SK-N-SH treated with all-trans-retinoic acid at 6 μM for 48 hours (cell line): ENCODE measurements around the gene ZCWPW2.
A peak's percentile ranks its signal among the peaks of the same experiment; 100 is the strongest.

Source experiments
- ATAC-seq: fragments of 200-7000 bp; cut with Tn5 transposase; 3 replicates; pipeline ENCODE4 v1.9.1; 2020; ENCODE audit warnings: mild to moderate bottlenecking, moderate library complexity
- ARNTL ChIP-seq: fragments of 450-650 bp; formaldehyde crosslinking; IDR thresholded peaks from 2 replicates; pipeline ENCODE4 v1.5.0; 2020; ENCODE audit warnings: low read depth, mild to moderate bottlenecking, moderate library complexity, borderline replicate concordance
- BACH2 ChIP-seq: fragments of 250-450 bp; sonication (Bioruptor Pico); IDR thresholded peaks from 2 replicates; pipeline ENCODE4 v1.9.0; 2021; ENCODE audit warnings: mild to moderate bottlenecking, borderline replicate concordance
- CSDC2 ChIP-seq: fragments of 250-450 bp; sonication (Bioruptor Pico); IDR thresholded peaks from 2 replicates; pipeline ENCODE4 v1.5.0; 2020; ENCODE audit warnings: mild to moderate bottlenecking, moderate library complexity
- ESRRG ChIP-seq: fragments of 250-450 bp; sonication (Bioruptor Pico); IDR thresholded peaks from 2 replicates; pipeline ENCODE4 v1.6.1; 2021; ENCODE audit warnings: mild to moderate bottlenecking
- GLIS3 ChIP-seq: fragments of 250-450 bp; sonication (Bioruptor Pico); IDR thresholded peaks from 2 replicates; pipeline ENCODE4 v1.5.0; 2020; ENCODE audit warnings: mild to moderate bottlenecking, moderate library complexity
- ISL1 ChIP-seq: fragments of 250-450 bp; sonication (Bioruptor Pico); IDR thresholded peaks from 2 replicates; pipeline ENCODE4 v2.1.2; 2022; ENCODE audit warnings: mild to moderate bottlenecking, moderate library complexity
- OSR1 ChIP-seq: fragments of 250-450 bp; sonication (Bioruptor Pico); IDR thresholded peaks from 2 replicates; pipeline ENCODE4 v1.8.0; 2022; ENCODE audit warnings: moderate library complexity, mild to moderate bottlenecking, inconsistent platforms
- PPARA ChIP-seq: fragments of 250-450 bp; sonication (Bioruptor Pico); IDR thresholded peaks from 2 replicates; pipeline ENCODE4 v1.5.0; 2020; ENCODE audit warnings: mild to moderate bottlenecking, borderline replicate concordance
- RARB ChIP-seq: fragments of 250-450 bp; sonication (Bioruptor Pico); IDR thresholded peaks from 2 replicates; pipeline ENCODE4 v1.8.0; 2021; ENCODE audit warnings: mild to moderate bottlenecking, moderate library complexity
- SNAI2 ChIP-seq: fragments of 250-450 bp; sonication (Bioruptor Pico); IDR thresholded peaks from 2 replicates; pipeline ENCODE4 v1.5.0; 2020; ENCODE audit warnings: mild to moderate bottlenecking, moderate library complexity
- TCF4 ChIP-seq: fragments of 250-450 bp; sonication (Bioruptor Pico); IDR thresholded peaks from 2 replicates; pipeline ENCODE4 v1.8.0; 2021; ENCODE audit warnings: mild to moderate bottlenecking, moderate library complexity, borderline replicate concordance
- TOX ChIP-seq: fragments of 250-450 bp; sonication (Bioruptor Pico); IDR thresholded peaks from 2 replicates; pipeline ENCODE4 v1.8.0; 2021; ENCODE audit warnings: mild to moderate bottlenecking, moderate library complexity, borderline replicate concordance
- ZC3H10 ChIP-seq: fragments of 250-450 bp; sonication (Bioruptor Pico); IDR thresholded peaks from 2 replicates; pipeline ENCODE4 v1.5.1; 2021; ENCODE audit warnings: mild to moderate bottlenecking, moderate library complexity
- ZFP30 ChIP-seq: fragments of 450-650 bp; formaldehyde crosslinking; IDR thresholded peaks from 2 replicates; pipeline ENCODE4 v1.5.0; 2022; ENCODE audit warnings: mild to moderate bottlenecking, moderate library complexity
- ZNF565 ChIP-seq: fragments of 450-650 bp; formaldehyde crosslinking; conservative IDR thresholded peaks from 2 replicates; pipeline ENCODE4 v1.5.0; 2020; ENCODE audit warnings: low read depth, mild to moderate bottlenecking, moderate library complexity
- TF ChIP-seq, protein P1 (sequence below): fragments of 250-450 bp; sonication (Bioruptor Pico); IDR thresholded peaks from 2 replicates; pipeline ENCODE4 v1.8.0; 2021; ENCODE audit warnings: low read depth, mild to moderate bottlenecking, moderate library complexity, borderline replicate concordance
- TF ChIP-seq, protein P2 (sequence below): fragments of 250-450 bp; sonication (Bioruptor Pico); IDR thresholded peaks from 2 replicates; pipeline ENCODE4 v1.8.0; 2020; ENCODE audit warnings: mild to moderate bottlenecking, moderate library complexity, borderline replicate concordance
- TF ChIP-seq, protein P3 (sequence below): fragments of 250-450 bp; sonication (Bioruptor Pico); IDR thresholded peaks from 2 replicates; pipeline ENCODE4 v1.5.1; 2020; ENCODE audit warnings: low read depth, mild to moderate bottlenecking, moderate library complexity
- TF ChIP-seq, protein P4 (sequence below): fragments of 250-450 bp; sonication (Bioruptor Pico); IDR thresholded peaks from 2 replicates; pipeline ENCODE4 v1.5.1; 2021; ENCODE audit warnings: mild to moderate bottlenecking, moderate library complexity

The ZCWPW2 gene

DNA sequence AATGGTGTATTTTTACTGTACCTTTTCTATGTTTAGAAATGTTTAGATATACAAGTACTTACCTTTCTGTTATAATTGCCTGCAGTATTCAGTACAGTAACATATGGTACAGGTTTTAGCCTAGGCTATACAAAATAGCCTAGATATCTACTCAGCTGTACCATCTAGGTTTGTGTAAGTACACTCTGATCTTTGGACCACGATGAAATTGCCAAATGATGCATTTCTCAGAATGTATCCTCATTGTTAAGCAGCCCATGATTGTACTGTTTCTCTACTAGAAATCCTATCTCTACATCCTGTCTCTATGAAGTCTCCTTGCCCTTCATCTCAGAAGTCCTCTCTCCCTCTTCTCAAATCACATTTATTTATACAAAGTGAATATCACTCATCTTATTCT, 32.8 kb upstream of the ZCWPW2 start (continued):
- TF ChIP-seq, protein P1, sequence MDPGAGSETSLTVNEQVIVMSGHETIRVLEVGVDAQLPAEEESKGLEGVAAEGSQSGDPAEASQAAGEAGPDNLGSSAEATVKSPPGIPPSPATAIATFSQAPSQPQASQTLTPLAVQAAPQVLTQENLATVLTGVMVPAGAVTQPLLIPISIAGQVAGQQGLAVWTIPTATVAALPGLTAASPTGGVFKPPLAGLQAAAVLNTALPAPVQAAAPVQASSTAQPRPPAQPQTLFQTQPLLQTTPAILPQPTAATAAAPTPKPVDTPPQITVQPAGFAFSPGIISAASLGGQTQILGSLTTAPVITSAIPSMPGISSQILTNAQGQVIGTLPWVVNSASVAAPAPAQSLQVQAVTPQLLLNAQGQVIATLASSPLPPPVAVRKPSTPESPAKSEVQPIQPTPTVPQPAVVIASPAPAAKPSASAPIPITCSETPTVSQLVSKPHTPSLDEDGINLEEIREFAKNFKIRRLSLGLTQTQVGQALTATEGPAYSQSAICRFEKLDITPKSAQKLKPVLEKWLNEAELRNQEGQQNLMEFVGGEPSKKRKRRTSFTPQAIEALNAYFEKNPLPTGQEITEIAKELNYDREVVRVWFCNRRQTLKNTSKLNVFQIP (CRISPR knock-in tag) = no peak
- no peak for TF ChIP-seq TOX (CRISPR knock-in tag)
- TF ChIP-seq GLIS3 (CRISPR knock-in tag) = no peak

DNA sequence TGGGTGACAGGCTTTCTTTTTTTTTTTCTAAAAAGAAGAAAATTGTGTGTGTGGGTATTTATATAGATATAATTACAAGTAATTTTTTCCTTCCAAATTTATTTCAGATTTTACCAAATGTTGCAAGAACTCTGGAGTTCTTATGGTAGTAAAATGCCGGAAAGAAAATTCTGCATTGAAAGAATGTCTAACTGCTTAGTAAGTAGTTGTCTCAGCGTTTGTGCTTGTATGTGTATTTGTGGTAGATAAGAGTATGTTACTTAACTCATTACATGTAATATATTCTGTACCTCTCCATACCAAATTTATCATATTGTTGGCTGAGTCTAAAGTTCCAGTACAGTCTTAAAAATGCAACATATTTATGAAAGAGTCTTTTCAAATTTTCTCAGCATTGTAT, 32.3 kb upstream of the ZCWPW2 start:
- ATAC-seq = no peak
- TF ChIP-seq ARNTL (CRISPR knock-in tag) (no peak), ISL1 (CRISPR knock-in tag) (no peak), OSR1 (no peak), GLIS3 (CRISPR knock-in tag) (no peak), CSDC2 (no peak), ZC3H10 (no peak), ZFP30 (CRISPR knock-in tag) (no peak), TCF4 (no peak), SNAI2 (CRISPR knock-in tag) (no peak)
- TF ChIP-seq, protein P1 (CRISPR knock-in tag) = no peak
- TF ChIP-seq, protein P2, sequence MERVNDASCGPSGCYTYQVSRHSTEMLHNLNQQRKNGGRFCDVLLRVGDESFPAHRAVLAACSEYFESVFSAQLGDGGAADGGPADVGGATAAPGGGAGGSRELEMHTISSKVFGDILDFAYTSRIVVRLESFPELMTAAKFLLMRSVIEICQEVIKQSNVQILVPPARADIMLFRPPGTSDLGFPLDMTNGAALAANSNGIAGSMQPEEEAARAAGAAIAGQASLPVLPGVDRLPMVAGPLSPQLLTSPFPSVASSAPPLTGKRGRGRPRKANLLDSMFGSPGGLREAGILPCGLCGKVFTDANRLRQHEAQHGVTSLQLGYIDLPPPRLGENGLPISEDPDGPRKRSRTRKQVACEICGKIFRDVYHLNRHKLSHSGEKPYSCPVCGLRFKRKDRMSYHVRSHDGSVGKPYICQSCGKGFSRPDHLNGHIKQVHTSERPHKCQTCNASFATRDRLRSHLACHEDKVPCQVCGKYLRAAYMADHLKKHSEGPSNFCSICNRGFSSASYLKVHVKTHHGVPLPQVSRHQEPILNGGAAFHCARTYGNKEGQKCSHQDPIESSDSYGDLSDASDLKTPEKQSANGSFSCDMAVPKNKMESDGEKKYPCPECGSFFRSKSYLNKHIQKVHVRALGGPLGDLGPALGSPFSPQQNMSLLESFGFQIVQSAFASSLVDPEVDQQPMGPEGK = no peak

DNA sequence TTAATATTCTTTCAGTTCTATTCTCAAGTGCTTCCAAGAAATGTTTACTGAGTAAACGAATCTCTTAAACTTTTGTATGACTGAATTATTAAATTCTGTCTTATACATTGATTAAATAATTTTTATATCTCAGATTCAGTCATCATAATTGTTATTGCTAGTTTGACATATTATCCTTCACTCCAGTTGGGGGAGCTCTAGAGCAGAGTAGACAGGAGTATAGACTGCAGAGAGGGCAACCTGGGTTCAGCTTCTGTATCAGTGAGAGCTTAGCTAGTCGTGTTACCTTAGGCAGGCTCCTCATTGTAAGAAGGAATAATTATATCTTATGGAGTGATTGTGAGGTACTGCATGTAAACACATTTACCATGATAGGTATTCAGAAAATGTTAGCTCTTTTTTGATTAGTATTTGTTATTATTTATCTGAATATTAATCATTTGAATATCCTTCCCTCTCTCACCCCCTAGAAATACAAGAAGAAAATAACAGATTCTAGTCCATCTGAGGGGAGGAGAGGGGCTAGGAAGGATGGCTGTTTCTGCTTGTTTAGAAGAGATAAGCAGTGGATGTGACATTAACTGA, 31.0 kb upstream of the ZCWPW2 start:
- TF ChIP-seq TOX (CRISPR knock-in tag) = no peak
- no peak for TF ChIP-seq ESRRG (CRISPR knock-in tag)
- TF ChIP-seq ZFP30 (CRISPR knock-in tag) = no peak
- TF ChIP-seq SNAI2 (CRISPR knock-in tag) = no peak
- TF ChIP-seq, protein P2 = no peak
- no peak for TF ChIP-seq CSDC2
- no peak for TF ChIP-seq RARB (CRISPR knock-in tag)
- no peak for TF ChIP-seq TCF4
- TF ChIP-seq, protein P3, sequence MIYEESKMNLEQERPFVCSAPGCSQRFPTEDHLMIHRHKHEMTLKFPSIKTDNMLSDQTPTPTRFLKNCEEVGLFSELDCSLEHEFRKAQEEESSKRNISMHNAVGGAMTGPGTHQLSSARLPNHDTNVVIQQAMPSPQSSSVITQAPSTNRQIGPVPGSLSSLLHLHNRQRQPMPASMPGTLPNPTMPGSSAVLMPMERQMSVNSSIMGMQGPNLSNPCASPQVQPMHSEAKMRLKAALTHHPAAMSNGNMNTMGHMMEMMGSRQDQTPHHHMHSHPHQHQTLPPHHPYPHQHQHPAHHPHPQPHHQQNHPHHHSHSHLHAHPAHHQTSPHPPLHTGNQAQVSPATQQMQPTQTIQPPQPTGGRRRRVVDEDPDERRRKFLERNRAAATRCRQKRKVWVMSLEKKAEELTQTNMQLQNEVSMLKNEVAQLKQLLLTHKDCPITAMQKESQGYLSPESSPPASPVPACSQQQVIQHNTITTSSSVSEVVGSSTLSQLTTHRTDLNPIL (CRISPR knock-in tag) = no peak
- no peak for TF ChIP-seq BACH2
- TF ChIP-seq, protein P4, sequence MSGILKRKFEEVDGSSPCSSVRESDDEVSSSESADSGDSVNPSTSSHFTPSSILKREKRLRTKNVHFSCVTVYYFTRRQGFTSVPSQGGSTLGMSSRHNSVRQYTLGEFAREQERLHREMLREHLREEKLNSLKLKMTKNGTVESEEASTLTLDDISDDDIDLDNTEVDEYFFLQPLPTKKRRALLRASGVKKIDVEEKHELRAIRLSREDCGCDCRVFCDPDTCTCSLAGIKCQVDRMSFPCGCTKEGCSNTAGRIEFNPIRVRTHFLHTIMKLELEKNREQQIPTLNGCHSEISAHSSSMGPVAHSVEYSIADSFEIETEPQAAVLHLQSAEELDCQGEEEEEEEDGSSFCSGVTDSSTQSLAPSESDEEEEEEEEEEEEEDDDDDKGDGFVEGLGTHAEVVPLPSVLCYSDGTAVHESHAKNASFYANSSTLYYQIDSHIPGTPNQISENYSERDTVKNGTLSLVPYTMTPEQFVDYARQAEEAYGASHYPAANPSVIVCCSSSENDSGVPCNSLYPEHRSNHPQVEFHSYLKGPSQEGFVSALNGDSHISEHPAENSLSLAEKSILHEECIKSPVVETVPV (CRISPR knock-in tag) = no peak
- no peak for TF ChIP-seq ZC3H10
- no peak for TF ChIP-seq GLIS3 (CRISPR knock-in tag)
- TF ChIP-seq PPARA (CRISPR knock-in tag) = no peak
- TF ChIP-seq ZNF565 (CRISPR knock-in tag) = no peak
- TF ChIP-seq, protein P1 (CRISPR knock-in tag) = no peak
- peak; percentile 93 for ATAC-seq
